GM12878 (cell line): Measurements from ENCODE around the gene AHCY. TPM values are rescaled to one million over a fixed set of nuclear protein-coding genes. Genes with fewer than 3 reads are reported as not detected.

Experiments
- ATAC-seq: fragments of 200-7000 bp; cut with Tn5 transposase; 3 replicates; pipeline ENCODE4 v1.9.1; 2020; ENCODE audit warnings: mild to moderate bottlenecking, moderate library complexity
- BruUV-seq: library from RNA; stranded (reverse); fragments of 400-500 nt; replicated peaks from 2 replicates; lab custom pipeline; 2021; lab: Mats Ljungman, UMichigan
- CTCF ChIA-PET: fragments of 300-600 bp; sonication (Branson Sonifier 250); formaldehyde crosslinking; extraction: SDS; loops from one replicate; lab custom pipeline; 2021; ENCODE audit warnings: inconsistent platforms; lab: Yijun Ruan, JAX
- POLR2A ChIA-PET: fragments of 350-600 bp; formaldehyde crosslinking; extraction: SDS; loops from one replicate; lab custom pipeline; 2021; ENCODE audit warnings: inconsistent platforms; lab: Charles Lee
- RAD21 ChIA-PET: fragments of 300-600 bp; sonication (Branson Sonifier 250); formaldehyde crosslinking; loops from one replicate; lab custom pipeline; 2023; ENCODE audit warnings: antibody characterized with exemption; ENCODE audit not compliant: unreplicated experiment; lab: Charles Lee
- SMC1A ChIA-PET: fragments of 300-600 bp; sonication (Branson Sonifier 250); formaldehyde crosslinking; loops from one replicate; lab custom pipeline; 2023; ENCODE audit not compliant: unreplicated experiment, uncharacterized antibody; lab: Charles Lee
- DNase-seq: peaks from one replicate; pipeline ENCODE4 v3.0.0-alpha.2; 2011; ENCODE audit warnings: low read depth, low spot score
- FAIRE-seq: peaks from 3 replicates; lab custom pipeline; 2011; peaks lifted over from hg19 to GRCh38; lab: Jason Lieb, UNC
- H2AFZ ChIP-seq: 2 replicates; pipeline ENCODE4 v1.6.0; 2011; ENCODE audit warnings: low read depth, low read length, control low read depth; ENCODE audit not compliant: control insufficient read depth
- H3K27ac ChIP-seq: 2 replicates; pipeline ENCODE4 v1.5.1; 2011; ENCODE audit warnings: control low read depth; ENCODE audit not compliant: control insufficient read depth, insufficient read depth
- H3K27me3 ChIP-seq, 2 experiments: replicated peaks in 1 of 2; 2 replicates each; pipeline versions ENCODE4 v1.6.0 to v1.6.1; 2011; ENCODE audit warnings: low read length in 1 of 2; ENCODE audit not compliant: control insufficient read depth in 2 of 2, insufficient read depth in 2 of 2
- H3K36me3 ChIP-seq, 2 experiments: 2 replicates each; pipeline ENCODE4 v1.5.1; 2011; ENCODE audit warnings: low read length in 1 of 2; ENCODE audit not compliant: control insufficient read depth in 2 of 2, insufficient read depth in 2 of 2
- H3K4me1 ChIP-seq: 2 replicates; pipeline ENCODE4 v1.6.1; 2011; ENCODE audit warnings: mild to moderate bottlenecking, low read length, moderate library complexity, mixed read lengths; ENCODE audit not compliant: control insufficient read depth, insufficient read depth
- H3K4me2 ChIP-seq: 2 replicates; pipeline ENCODE4 v1.6.0; 2011; ENCODE audit warnings: control low read depth; ENCODE audit not compliant: control insufficient read depth, insufficient read depth
- H3K4me3 ChIP-seq: fragments of 200-600 bp; sonication (generic); 2 replicates; pipeline ENCODE4 v1.5.1; 2016
- H3K79me2 ChIP-seq: 2 replicates; pipeline ENCODE4 v1.6.0; 2011; ENCODE audit warnings: low read length; ENCODE audit not compliant: control insufficient read depth, insufficient read depth
- H3K9ac ChIP-seq: 2 replicates; pipeline ENCODE4 v1.8.0; 2011; ENCODE audit warnings: low read length, control low read depth, mixed read lengths; ENCODE audit not compliant: control insufficient read depth, insufficient read depth
- H3K9me3 ChIP-seq: replicated peaks from 3 replicates; pipeline ENCODE4 v1.5.1; 2011; ENCODE audit warnings: mild to moderate bottlenecking, low read length; ENCODE audit not compliant: control insufficient read depth, insufficient read depth
- H4K20me1 ChIP-seq: 2 replicates; pipeline ENCODE4 v1.6.0; 2011; ENCODE audit not compliant: control insufficient read depth, insufficient read depth
- IKZF2 ChIP-seq, 2 experiments: fragments of 450-650 bp; IDR thresholded peaks; 2 replicates each; pipeline ENCODE4 v1.6.1; 2017; ENCODE audit warnings: mild to moderate bottlenecking in 2 of 2, moderate library complexity in 2 of 2
- RUNX3 ChIP-seq: IDR thresholded peaks from 2 replicates; pipeline ENCODE4 v1.6.1; 2012; ENCODE audit warnings: low read length, inconsistent platforms
- STAT1 ChIP-seq: fragments of 450-650 bp; conservative IDR thresholded peaks from 2 replicates; pipeline ENCODE4 v1.6.1; 2014; ENCODE audit warnings: antibody characterized with exemption, mild to moderate bottlenecking
- TCF7 ChIP-seq: IDR thresholded peaks from 2 replicates; pipeline ENCODE4 v1.6.1; 2014; ENCODE audit warnings: antibody characterized with exemption, borderline replicate concordance
- WGBS: methylation state at CpG from one replicate; pipeline ENCODE4 v1.1.6; 2016; ENCODE audit warnings: low lambda C conversion rate; ENCODE audit not compliant: insufficient replicate concordance, insufficient coverage; ENCODE audit errors: missing lambda C conversion rate; 5-methylcytosine and 5-hydroxymethylcytosine counted together
- in situ Hi-C: fragments of 300-500 bp; cut with MboI; formaldehyde crosslinking; loops from 9 replicates; pipeline ENCODE4 v1.14.3; 2018; ENCODE audit warnings: mixed read lengths
- intact Hi-C: fragments of 100-400 bp; cut with micrococcal nuclease; formaldehyde crosslinking; loops from one replicate; pipeline ENCODE4 v1.14.2; 2022; ENCODE audit not compliant: unreplicated experiment
- polyA plus RNA-seq, 11 experiments: library from polyadenylated mRNA; depleted of rRNA in 4 of 11; unstranded in 6 of 11; stranded (reverse) in 5 of 11; fragments of >200 nt; fragmentation: Nextera tagmentation in 4 of 11; fragmentation: Illumina TruSeq in 1 of 11; extraction: Ambion mirVana in 4 of 11; extraction: Trizol in 1 of 11; gene quantifications; 1 replicate in 1 of 11; 2 replicates in 10 of 11; pipeline versions ENCODE4 v1.2.1 to v1.2.3, GENCODE V29; 2011 to 2016; ENCODE audit warnings: inconsistent platforms in 2 of 11, missing spikeins in 2 of 11, low read depth in 1 of 11
- total RNA-seq, 4 experiments: library from RNA; depleted of rRNA in 3 of 4; stranded (reverse); fragments of >200 nt in 3 of 4; fragmentation: Illumina TruSeq in 1 of 4; extraction: Trizol in 1 of 4; gene quantifications; 2 replicates each; pipeline versions ENCODE4 v1.2.1 to v1.2.3, GENCODE V29; 2013 to 2021

The AHCY gene
- total and polyA plus RNA-seq, 10 of the 15 experiments (the other 5 are each of a cell fraction or from before 2014, with no cell fraction given), result 84.9 to 223 (median 181) TPM

DNA sequence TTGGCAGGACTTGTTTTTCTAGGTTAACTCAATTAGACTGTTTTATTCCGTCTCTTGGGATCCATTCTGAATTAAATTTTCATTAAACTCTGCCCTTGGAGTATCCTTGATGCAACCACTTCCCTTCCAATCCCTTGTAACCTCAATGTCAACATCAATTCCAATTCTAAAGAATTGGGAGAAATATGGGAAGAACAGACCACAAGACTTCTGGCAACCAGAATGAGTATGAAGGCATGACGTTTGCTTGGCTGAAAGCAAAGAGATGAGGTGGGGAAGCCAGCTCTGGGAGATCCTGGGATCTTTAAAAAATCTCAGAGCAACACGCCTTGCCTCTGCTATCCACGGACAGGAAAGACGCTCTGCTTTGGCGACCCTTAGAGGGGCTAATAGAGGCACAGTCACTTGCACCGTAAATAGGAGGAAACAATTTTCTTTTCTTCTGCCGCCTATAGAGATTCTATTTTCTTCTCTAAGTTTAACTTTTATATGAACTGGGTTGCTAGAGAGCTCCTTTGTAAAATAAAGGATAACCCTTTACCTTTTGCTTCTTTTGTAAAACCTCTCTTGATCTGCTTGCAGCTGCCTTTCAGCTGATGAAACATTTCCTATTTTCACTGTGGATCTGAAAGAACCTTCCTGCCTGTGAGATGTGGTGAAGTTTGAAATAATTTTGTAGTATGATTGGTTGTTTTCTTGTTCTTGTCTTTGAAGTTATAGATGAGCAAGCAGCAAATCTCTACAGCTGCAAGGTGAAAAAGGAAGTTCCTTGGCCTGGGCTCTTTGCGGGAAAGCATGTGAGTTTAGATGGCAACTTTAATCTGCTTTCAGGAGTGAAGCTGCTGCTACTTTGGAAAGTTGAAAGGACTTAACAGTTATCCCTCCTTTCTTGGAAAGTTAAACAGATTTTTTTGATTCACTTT, 62.2 kb downstream of the AHCY start, which contains the start of gene ASIP:
ASIP (plus strand) TSS at position 731 of the 923 bp plus-strand sequence. CDS start 18,952 bp downstream, outside the sequence.
- FAIRE-seq, result no peak
- WGBS, result 48% methylated on average over 9 of the region's 9 CpGs
- ChIA-PET RAD21 (interaction anchor here (1.4 kb wide), 1 partner anchor 62 kb away, joined by 3 read pairs; no protein-coding TSS in a partner anchor), SMC1A (interaction anchor here (1.6 to 1.8 kb wide), 3 partner anchors 8 to 466 kb away, joined by 3 to 5 read pairs (median 4); no protein-coding TSS in a partner anchor), CTCF (interaction anchor here (1.0 to 1.2 kb wide), 3 partner anchors 15 to 50 kb away, joined by 4 read pairs; no protein-coding TSS in a partner anchor), POLR2A (no interaction called here)
- H3K4me2 ChIP-seq, result peak within 1 kb of the TSS; percentile 22; the same call in 1 of the 2 replicates
- in situ Hi-C loops, result no loop called here
- BruUV-seq, result no TSS peak
- H2AFZ ChIP-seq, result peak within 1 kb of the TSS; percentile 18; the same call in 1 of the 2 replicates
- H3K9ac ChIP-seq, result no peak within 1 kb of the TSS
- ATAC-seq, result no peak
- intact Hi-C loops, result no loop called here
- no peak for DNase-seq
- H3K36me3 ChIP-seq, result no peaks in the 10 kb centered on the region
- no peaks in the 10 kb centered on the region for H3K79me2 ChIP-seq
- H3K4me1 ChIP-seq, result no peaks in the 10 kb centered on the region; the same call in 1 of the 2 replicates
- H3K9me3 ChIP-seq, result no peaks in the 10 kb centered on the region; the same call in 1 of the 3 replicates
- no peak within 1 kb of the TSS for H3K27ac ChIP-seq
- TF ChIP-seq RUNX3, result peak; percentile 34; the same call in 1 of the 2 replicates
- TF ChIP-seq IKZF2 (IDR thresholded peaks at IDR 0.05), result peak in 1 of 2 experiments; percentile 13; a peak in 1 of 4 replicates
- TF ChIP-seq STAT1, result no peak
- TF ChIP-seq TCF7, result peak; percentile 47; the same call in 1 of the 2 replicates
- no peaks in the 10 kb centered on the region for H4K20me1 ChIP-seq
- no peak within 1 kb of the TSS for H3K4me3 ChIP-seq
- no peaks in the 10 kb centered on the region; a peak in 1 of 4 replicates for H3K27me3 ChIP-seq
